ENCODE results near the gene TTC36. TPM values are rescaled to one million over a fixed set of nuclear protein-coding genes. Genes with fewer than 3 reads are reported as not detected.

The TTC36 gene
- total and polyA plus RNA-seq, 9 of the 15 experiments (the other 6 are each of a cell fraction or from before 2014, with no cell fraction given) = 0.22 to 0.23 TPM; not detected in 7

- Histone ChIP-seq H3K9me1 (ENCODE audit: control insufficient read depth, insufficient read depth, low read length) (no peaks in the 10 kb centered on the region), H2AFZ (ENCODE audit: low read depth, low read length) (no peak overlapping the region), H3K27ac (ENCODE audit: extremely low read depth, low read depth, low read length) (no peak overlapping the region), H3K9ac (ENCODE audit: insufficient read depth in 1 of 2, low read depth in 2 of 2, low read length in 2 of 2) (no peak overlapping the region), H3K4me1 (replicated peaks in 1 of 2; ENCODE audit: control insufficient read depth in 2 of 2, insufficient read depth in 2 of 2, low read length in 2 of 2) (no peaks in the 10 kb centered on the region), H3K4me2 (ENCODE audit: insufficient read depth, low read length) (no peak overlapping the region), H3K36me3 (ENCODE audit: control insufficient read depth, insufficient read depth, low read length) (peaks cover 95% of the 10 kb centered on the region), H3K79me2 (ENCODE audit: control insufficient read depth, insufficient read depth, low read length) (no peaks in the 10 kb centered on the region), H3K9me3 (replicated peaks; ENCODE audit: control insufficient read depth, insufficient read depth, low read depth, low read length) (no peaks in the 10 kb centered on the region), H3K27me3 (ENCODE audit: control insufficient read depth in 2 of 2, insufficient read depth in 2 of 2, low read length in 2 of 2) (no peaks in the 10 kb centered on the region), H3K4me3 (no peak overlapping the region), H4K20me1 (replicated peaks; ENCODE audit: control insufficient read depth, insufficient read depth, low read length) (no peaks in the 10 kb centered on the region; the same call in 1 of the 2 replicates)
- BruUV-seq (replicated peaks) = no TSS peak
- ChIA-PET CTCF (ENCODE audit: low intra/inter-chr PET ratio) (no interaction called here), POLR2A (interaction anchor here (0.7 kb wide), 1 partner anchor 56 kb away, joined by 4 read pairs; no protein-coding TSS in a partner anchor)
- intact Hi-C loops (cut with micrococcal nuclease) = no loop called here
- in situ Hi-C loops (cut with MboI) = no loop called here
- ATAC-seq = no peak
- FAIRE-seq = no peak
- WGBS (ENCODE audit: insufficient coverage, low coverage, missing lambda C conversion rate) = 89% methylated on average over 4 of the region's 4 CpGs
- DNase-seq (ENCODE audit: extremely low read depth in 1 of 4, low spot score in 3 of 4) = no peak
- no peak for TF ChIP-seq PYGO2 (tag; IDR thresholded peaks at IDR 0.05)
- TF ChIP-seq CAMTA2 (CRISPR knock-in tag; conservative IDR thresholded peaks at IDR 0.05) = no peak
Measured at GRCh38 chr11:118497831-118498230, 29.4 kb upstream of the TTC36 start.

DNA sequence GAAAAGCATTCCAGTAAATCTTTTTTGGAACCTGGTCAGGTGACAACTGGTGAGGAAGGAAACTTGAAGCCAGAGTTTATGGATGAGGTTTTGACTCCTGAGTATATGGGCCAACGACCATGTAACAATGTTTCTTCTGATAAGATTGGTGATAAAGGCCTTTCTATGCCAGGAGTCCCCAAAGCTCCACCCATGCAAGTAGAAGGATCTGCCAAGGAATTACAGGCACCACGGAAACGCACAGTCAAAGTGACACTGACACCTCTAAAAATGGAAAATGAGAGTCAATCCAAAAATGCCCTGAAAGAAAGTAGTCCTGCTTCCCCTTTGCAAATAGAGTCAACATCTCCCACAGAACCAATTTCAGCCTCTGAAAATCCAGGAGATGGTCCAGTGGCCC, 24.1 kb upstream of the TTC36 start:
- BruUV-seq (replicated peaks) = no TSS peak
- no peaks in the 10 kb centered on the region for H3K9me1 ChIP-seq (ENCODE audit: control insufficient read depth, insufficient read depth, low read length)
- H3K4me3 ChIP-seq = no peak overlapping the region
- H3K9me3 ChIP-seq (replicated peaks; ENCODE audit: control insufficient read depth, insufficient read depth, low read depth, low read length) = no peaks in the 10 kb centered on the region
- no peak overlapping the region for H3K27ac ChIP-seq (ENCODE audit: extremely low read depth, low read depth, low read length)
- H3K27me3 ChIP-seq (ENCODE audit: control insufficient read depth in 2 of 2, insufficient read depth in 2 of 2, low read length in 2 of 2) = no peaks in the 10 kb centered on the region
- intact Hi-C loops (cut with micrococcal nuclease) = no loop called here
- in situ Hi-C loops (cut with MboI) = no loop called here
- ChIA-PET CTCF (ENCODE audit: low intra/inter-chr PET ratio) (interaction anchor here (0.8 kb wide), 1 partner anchor 15 kb away, joined by 4 read pairs; no protein-coding TSS in a partner anchor), POLR2A (interaction anchor here (0.6 kb wide), 2 partner anchors 21 to 29 kb away, joined by 3 to 6 read pairs; no protein-coding TSS in a partner anchor)
- no peak overlapping the region for H2AFZ ChIP-seq (ENCODE audit: low read depth, low read length)
- H3K36me3 ChIP-seq (ENCODE audit: control insufficient read depth, insufficient read depth, low read length) = peaks cover 97% of the 10 kb centered on the region
- DNase-seq (ENCODE audit: extremely low read depth in 1 of 4, low spot score in 3 of 4) (no peak), FAIRE-seq (no peak), ATAC-seq (no peak)
- H4K20me1 ChIP-seq (replicated peaks; ENCODE audit: control insufficient read depth, insufficient read depth, low read length) = no peaks in the 10 kb centered on the region; the same call in 1 of the 2 replicates
- H3K79me2 ChIP-seq (ENCODE audit: control insufficient read depth, insufficient read depth, low read length) = no peaks in the 10 kb centered on the region
- H3K4me2 ChIP-seq (ENCODE audit: insufficient read depth, low read length) = no peak overlapping the region
- WGBS (ENCODE audit: insufficient coverage, low coverage, missing lambda C conversion rate) = 65% methylated on average over 3 of the region's 3 CpGs
- H3K9ac ChIP-seq (ENCODE audit: insufficient read depth in 1 of 2, low read depth in 2 of 2, low read length in 2 of 2) = no peak overlapping the region
- no peaks in the 10 kb centered on the region for H3K4me1 ChIP-seq (replicated peaks in 1 of 2; ENCODE audit: control insufficient read depth in 2 of 2, insufficient read depth in 2 of 2, low read length in 2 of 2)
- TF ChIP-seq POLR3A (IDR thresholded peaks at IDR 0.05; ENCODE audit: borderline replicate concordance, extremely low read depth, insufficient read depth, insufficient read length) = no peak
- no peak for TF ChIP-seq XRCC4 (IDR thresholded peaks at IDR 0.05; ENCODE audit: extremely low read depth, insufficient read depth, insufficient read length)
- TF ChIP-seq SMARCA5 (IDR thresholded peaks at IDR 0.05) = no peak
- TF ChIP-seq, protein P1, sequence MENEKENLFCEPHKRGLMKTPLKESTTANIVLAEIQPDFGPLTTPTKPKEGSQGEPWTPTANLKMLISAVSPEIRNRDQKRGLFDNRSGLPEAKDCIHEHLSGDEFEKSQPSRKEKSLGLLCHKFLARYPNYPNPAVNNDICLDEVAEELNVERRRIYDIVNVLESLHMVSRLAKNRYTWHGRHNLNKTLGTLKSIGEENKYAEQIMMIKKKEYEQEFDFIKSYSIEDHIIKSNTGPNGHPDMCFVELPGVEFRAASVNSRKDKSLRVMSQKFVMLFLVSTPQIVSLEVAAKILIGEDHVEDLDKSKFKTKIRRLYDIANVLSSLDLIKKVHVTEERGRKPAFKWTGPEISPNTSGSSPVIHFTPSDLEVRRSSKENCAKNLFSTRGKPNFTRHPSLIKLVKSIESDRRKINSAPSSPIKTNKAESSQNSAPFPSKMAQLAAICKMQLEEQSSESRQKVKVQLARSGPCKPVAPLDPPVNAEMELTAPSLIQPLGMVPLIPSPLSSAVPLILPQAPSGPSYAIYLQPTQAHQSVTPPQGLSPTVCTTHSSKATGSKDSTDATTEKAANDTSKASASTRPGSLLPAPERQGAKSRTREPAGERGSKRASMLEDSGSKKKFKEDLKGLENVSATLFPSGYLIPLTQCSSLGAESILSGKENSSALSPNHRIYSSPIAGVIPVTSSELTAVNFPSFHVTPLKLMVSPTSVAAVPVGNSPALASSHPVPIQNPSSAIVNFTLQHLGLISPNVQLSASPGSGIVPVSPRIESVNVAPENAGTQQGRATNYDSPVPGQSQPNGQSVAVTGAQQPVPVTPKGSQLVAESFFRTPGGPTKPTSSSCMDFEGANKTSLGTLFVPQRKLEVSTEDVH (IDR thresholded peaks at IDR 0.05; ENCODE audit: low read depth, partially characterized antibody) = no peak
- no peak for TF ChIP-seq ZSCAN32 (CRISPR knock-in tag; IDR thresholded peaks at IDR 0.05)
- no peak for TF ChIP-seq HNRNPK (IDR thresholded peaks at IDR 0.05; ENCODE audit: low read depth, low read length, poor library complexity, severe bottlenecking)
- no peak for TF ChIP-seq C11orf30 (IDR thresholded peaks at IDR 0.05; ENCODE audit: low read depth)
- no peak for TF ChIP-seq ZNF584 (CRISPR knock-in tag; IDR thresholded peaks at IDR 0.05; ENCODE audit: low read depth)
- no peak for TF ChIP-seq PURB (CRISPR knock-in tag; IDR thresholded peaks at IDR 0.05; ENCODE audit: low read depth)
- no peak for TF ChIP-seq SAFB2 (IDR thresholded peaks at IDR 0.05; ENCODE audit: borderline replicate concordance, low read depth, low read length, severe bottlenecking)
- no peak for TF ChIP-seq EZH2 (IDR thresholded peaks at IDR 0.05; ENCODE audit: borderline replicate concordance, low read depth, low read length)
- no peak for TF ChIP-seq ZC3H8 (IDR thresholded peaks at IDR 0.05)
- TF ChIP-seq SOX6 (IDR thresholded peaks at IDR 0.05) = no peak
